GM21737 (cell line): ENCODE measurements around the gene KCNJ12.
"Not testable (repeated sequence)": the region's sequence is repeated elsewhere in the genome, so short reads cannot be mapped to it uniquely, and the experiment has no call there.

Experiments
- ATAC-seq: cut with Tn5 transposase; IDR thresholded peaks from one replicate; pipeline ENCODE4 v1.9.1; 2021; ENCODE audit warnings: mild to moderate bottlenecking, moderate library complexity; ENCODE audit not compliant: unreplicated experiment

The KCNJ12 gene

DNA sequence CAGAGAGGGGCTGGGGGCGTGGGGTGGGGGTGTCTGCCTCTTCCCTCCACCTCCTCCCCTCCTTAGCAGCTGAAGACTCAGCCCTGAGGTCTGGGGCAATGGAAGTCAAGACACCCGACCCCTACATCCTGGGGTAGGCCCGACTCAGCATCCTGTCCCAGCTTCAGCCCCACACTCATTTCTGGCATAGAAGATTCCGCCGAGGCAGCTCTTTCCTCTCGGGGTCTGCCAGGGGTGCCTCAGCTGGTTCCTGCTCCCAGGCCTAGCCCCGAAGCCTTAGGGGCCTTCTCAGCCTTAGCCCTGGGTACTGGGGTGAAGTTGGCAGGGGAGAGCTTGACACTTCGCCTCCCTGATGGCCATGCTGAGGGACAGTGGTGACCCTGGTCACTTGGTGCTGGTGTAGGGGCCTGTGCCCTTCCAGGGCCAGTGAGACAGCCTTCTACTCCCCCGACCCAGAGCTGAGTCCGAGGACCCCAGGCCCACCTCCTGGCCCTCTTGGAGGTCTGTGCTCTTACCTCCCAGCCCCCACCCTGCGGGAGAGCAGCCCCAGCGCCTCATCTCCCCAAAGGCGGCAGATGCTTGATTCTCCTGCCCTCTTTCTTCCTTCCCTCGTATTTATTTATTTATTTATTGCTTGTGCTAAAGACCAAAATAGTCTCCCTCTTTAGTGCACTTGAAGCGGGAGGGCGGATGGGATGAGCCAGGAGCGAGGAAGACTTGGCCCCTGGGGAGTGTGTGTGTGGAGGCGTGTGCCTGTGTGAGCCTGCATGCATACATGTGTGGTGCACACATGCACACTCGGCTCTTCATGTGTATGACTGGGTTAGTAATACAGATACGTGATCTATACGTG, 42.5 kb downstream of the KCNJ12 start:
- ATAC-seq = no peak

DNA sequence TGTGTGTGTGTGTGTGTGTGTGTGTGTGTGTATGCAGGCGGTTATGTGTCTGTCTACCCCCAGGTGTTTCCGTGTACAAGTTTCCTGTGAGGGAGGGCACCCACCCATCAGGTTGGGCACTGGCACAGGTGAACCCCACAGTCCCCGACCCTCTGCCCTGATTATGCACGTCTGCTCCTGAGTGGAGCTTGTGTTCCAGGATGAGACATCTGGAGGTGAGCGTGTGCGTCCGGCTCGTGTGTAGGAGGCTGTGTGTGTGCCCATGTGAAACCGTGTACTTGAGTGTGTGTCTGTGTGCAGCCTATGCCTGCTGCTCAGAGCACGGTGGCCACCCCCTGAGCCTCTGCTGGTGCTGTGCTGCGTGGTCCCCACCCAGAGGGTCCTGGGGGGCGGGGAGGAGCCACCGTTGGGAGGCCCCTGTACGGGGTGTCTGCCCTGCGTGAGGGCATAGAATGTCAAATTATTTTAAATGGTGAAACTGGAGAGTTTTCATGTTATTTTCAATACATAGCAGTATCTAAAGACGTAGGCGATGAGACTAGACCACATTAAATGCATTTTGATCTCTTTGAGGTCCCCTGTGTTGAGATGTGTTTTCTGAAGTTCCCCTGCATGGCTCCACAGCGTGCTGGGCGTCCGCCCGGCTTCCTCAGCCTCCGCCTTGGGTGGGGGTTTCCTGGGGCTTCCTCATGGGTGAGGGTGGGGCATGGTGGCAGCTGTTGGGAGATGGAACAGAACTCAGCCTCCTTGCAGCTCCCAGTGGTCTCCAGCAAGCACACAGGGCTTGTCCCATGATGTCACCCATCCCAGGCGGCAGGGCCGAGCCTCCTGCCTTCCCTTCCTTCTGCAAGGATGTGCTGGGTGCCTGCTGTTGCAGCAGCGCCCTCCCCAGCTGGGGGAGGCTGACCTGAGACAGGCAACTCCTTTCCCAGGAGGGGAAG, 43.4 kb downstream of the KCNJ12 start:
- no peak for ATAC-seq

DNA sequence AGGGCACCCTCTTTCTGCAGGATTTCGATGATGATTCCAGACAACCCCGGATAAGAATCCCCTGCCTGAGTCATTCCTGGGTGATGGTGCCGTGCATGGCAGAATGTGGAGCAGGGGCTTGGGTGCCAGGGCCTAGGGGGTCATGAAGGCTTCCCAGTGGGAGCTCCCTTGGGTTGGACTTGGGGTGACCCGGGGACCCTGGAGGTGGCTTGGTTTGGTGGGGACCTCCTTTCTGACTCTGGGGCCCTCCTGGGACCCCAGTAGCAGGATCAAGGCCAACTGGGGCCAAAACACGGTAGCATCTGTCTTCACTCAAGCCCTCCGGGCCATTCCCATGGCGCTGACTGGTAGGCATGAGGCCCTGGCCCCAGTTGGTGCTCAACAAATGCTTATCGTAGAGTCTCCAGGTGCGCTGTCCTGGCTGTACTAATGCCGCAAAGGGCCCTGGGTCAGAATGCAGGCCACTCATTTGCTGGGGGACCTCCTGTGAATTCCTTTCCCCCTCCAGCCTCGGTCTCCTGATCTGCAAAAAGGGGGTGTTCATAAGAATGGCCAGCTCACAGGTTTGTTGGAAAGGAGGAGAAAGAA, 44.4 kb downstream of the KCNJ12 start:
- ATAC-seq = not testable (repeated sequence)

- ATAC-seq = not testable (repeated sequence)
Measured at GRCh38 chr17:21421421-21422310, 45.5 kb downstream of the KCNJ12 start.

- ATAC-seq = not testable (repeated sequence)
Measured at GRCh38 chr17:21422311-21423189, 46.4 kb downstream of the KCNJ12 start.

DNA sequence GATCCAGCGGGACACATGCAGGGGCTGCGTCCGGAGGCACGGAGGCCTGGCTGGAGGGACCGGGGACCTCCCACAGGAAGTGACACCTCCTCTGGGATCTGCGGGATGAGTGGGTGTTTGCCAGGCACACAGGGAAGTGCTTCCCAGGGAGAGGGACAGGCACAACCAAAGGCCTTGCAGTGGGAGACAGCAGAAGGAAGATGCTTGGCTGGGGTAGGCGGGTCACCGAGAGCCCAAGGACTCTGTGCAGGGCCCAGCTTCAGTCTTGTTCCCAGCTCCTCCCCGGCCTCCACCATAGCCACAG, 47.0 kb downstream of the KCNJ12 start:
- not testable (repeated sequence) for ATAC-seq

DNA sequence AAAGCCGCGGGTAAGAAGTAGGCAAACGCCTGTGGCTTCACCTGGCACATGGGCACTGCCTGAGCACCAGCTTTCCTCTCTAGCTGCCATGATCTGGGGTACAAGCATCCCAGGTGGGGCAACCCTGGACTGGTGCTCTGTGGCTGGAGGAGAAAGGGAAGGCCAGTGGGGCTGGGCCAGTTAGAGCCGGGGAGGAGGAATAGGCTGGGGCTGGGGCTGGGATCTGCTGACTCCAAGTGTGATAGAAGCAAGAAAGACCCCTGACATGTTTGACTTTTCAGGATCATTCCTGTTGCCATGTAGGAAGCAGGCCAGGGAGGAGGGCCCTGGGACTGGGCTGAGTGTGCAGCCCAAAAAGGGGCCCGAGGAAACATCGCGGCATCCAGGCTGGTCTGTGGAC, 48.5 kb downstream of the KCNJ12 start:
- ATAC-seq = not testable (repeated sequence)

DNA sequence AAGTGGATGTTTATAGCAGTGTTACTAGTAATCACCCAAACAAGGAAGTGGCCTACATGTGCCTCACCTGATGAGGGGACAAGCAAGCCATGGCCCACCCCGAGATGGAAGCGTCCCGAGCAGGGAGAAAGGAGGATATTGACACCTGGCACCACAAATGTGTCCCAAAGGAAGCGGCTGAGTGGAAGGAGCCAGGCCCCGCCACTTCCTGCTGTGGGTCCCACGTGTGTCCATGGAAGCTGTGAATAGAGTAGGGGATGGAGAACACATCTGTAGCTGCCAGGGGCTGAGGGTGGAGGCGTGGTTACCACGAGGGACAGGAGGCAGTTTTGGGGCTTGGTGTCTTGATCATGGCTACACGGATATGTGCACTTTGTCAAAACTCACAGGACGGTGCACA, 49.2 kb downstream of the KCNJ12 start:
- ATAC-seq = no peak

GRCh38 chr17:21425736-21426135, 49.6 kb downstream of the KCNJ12 start:
- ATAC-seq = no peak

GRCh38 chr17:21426246-21426645, 50.1 kb downstream of the KCNJ12 start:
- not testable (repeated sequence) for ATAC-seq

DNA sequence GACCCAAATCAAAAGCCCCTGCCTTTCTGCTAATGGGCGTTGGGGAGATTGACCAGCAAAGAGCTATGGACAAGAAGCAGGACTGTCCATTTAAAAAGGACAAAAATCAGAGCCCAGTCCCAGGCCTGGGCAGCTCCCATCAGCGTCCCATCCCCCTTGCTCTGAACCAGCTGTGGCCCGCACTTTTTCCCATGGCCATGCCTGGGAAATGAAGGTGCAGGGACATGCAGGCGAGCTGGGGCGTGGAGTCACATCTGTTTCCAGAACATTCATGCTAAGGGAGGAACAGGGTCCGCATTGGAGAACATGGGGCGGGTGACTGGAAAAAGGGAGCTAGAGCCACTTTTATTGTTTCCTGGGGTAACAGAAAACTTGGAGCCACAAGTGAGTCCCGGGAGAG, 50.7 kb downstream of the KCNJ12 start:
- ATAC-seq = not testable (repeated sequence)

GRCh38 chr17:21427727-21428126, 51.6 kb downstream of the KCNJ12 start:
- ATAC-seq = not testable (repeated sequence)

- not testable (repeated sequence) for ATAC-seq
Measured at GRCh38 chr17:21428752-21429424, 52.7 kb downstream of the KCNJ12 start.

DNA sequence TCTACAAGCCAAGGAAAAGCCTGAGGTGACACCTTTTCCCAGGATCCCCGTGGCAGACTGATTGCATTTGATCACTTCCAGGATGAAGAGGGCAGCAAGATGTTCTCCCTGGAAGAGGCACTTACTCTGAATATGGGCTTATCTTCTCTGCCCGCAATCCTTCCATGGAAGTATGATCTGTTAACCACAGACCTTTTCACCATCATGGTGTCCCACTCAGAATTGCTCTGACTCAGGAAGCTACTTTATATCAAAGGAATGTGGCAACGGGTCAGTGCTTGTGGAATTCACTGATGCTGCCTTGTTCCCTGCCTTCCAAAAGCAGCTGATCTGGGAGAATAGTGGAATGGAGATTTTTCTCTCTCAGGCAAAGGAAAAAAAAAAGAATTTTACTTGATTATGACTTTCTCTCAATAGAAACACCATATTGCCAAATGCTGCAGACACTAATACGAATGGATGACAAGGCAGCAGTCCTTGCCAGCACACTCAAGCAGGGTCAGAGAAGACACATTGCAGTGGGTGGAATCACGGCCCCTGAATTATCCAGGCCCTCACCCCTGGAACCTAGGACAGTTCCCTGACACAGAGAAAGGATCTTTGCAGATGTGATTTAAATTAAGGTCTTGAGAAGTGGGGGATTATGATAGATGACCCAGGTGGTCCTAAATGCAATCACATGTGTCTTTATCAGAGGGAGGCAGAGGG, 53.9 kb downstream of the KCNJ12 start:
- ATAC-seq = not testable (repeated sequence)

- not testable (repeated sequence) for ATAC-seq
Measured at GRCh38 chr17:21433971-21434370, 57.8 kb downstream of the KCNJ12 start.

GRCh38 chr17:21434976-21435375, 58.8 kb downstream of the KCNJ12 start:
- ATAC-seq = not testable (repeated sequence)

DNA sequence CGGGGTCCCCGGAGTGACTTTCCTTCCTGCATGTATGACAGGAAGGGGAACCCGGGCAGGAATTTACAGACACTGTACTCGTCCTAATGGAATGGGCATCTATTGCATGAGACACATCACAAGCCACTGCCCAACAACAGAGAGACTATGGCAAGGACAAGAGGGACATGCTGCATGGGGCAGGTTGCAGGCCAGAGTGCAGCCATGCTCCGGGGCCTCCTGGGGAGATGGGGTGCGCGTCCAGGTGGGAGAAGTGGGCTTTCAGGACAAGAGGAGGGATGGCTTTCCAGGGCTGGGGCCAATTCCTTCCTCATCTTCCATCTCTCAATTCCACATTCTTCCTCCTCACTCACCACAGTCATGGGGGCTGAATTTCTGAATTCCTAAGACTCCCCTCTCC, 60.3 kb downstream of the KCNJ12 start:
- not testable (repeated sequence) for ATAC-seq
